GM06990 (cell line): ENCODE data around the gene SCD5.

Source experiments
- DNase-seq: peaks from one replicate; pipeline ENCODE4 v3.0.0-alpha.2; 2011; ENCODE audit not compliant: insufficient read length; ENCODE audit errors: extremely low read depth
- H3K27me3 ChIP-seq: replicated peaks from 2 replicates; pipeline ENCODE4 v1.6.0; 2011; ENCODE audit warnings: low read length; ENCODE audit not compliant: control insufficient read depth, insufficient read depth
- H3K36me3 ChIP-seq: 2 replicates; pipeline ENCODE4 v1.5.1; 2011; ENCODE audit warnings: low read length; ENCODE audit not compliant: control insufficient read depth, insufficient read depth
- H3K4me3 ChIP-seq: replicated peaks from 2 replicates; pipeline ENCODE4 v1.5.1; 2011; ENCODE audit warnings: low read depth, mild to moderate bottlenecking, control low read depth, low read length
- TF ChIP-seq, protein P1 (sequence below): IDR thresholded peaks from 2 replicates; pipeline ENCODE4 v1.5.1; 2011; ENCODE audit warnings: low read length, control low read depth, mild to moderate bottlenecking, inconsistent platforms; ENCODE audit not compliant: insufficient read depth, poor library complexity, severe bottlenecking

The SCD5 gene

DNA sequence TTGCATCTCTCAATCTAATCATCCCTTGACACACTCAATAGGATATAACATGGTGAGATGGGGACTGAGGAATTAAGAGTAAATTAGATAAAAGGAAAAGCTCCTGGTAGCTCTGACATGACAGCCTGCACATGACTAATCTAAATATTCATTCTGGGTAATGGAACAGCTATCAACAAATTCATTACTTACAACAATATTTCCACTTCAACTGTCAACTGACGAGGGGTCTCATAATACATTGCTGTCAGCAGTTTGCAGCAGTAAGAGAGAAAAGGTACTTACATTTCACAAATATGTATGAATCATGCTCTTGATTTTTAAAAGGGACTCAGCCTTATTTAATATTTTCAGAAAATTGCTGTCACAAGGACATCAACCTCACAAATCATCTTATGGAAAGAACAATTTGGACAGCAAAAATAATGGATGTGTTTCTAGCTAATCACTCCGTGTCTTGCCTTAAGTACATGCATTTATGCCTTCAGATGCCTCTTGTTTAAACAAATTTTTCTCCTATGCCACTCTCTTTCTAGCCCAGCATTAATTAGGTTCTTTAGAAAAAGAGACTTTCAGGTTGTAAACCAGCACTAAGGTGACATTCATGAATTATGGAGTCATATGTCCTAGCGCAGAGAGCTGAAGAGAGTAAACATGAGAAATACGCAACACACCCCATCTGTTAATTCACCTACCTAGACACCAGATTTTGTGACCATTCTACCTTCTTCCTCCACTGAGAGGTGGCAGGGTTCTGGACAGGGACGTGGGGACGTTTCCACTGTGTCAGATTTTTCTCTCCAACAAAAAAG lies 137.2 kb downstream of the SCD5 start:
- no peak overlapping the region for H3K4me3 ChIP-seq
- TF ChIP-seq, protein P1, sequence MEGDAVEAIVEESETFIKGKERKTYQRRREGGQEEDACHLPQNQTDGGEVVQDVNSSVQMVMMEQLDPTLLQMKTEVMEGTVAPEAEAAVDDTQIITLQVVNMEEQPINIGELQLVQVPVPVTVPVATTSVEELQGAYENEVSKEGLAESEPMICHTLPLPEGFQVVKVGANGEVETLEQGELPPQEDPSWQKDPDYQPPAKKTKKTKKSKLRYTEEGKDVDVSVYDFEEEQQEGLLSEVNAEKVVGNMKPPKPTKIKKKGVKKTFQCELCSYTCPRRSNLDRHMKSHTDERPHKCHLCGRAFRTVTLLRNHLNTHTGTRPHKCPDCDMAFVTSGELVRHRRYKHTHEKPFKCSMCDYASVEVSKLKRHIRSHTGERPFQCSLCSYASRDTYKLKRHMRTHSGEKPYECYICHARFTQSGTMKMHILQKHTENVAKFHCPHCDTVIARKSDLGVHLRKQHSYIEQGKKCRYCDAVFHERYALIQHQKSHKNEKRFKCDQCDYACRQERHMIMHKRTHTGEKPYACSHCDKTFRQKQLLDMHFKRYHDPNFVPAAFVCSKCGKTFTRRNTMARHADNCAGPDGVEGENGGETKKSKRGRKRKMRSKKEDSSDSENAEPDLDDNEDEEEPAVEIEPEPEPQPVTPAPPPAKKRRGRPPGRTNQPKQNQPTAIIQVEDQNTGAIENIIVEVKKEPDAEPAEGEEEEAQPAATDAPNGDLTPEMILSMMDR, result no peak
- H3K27me3 ChIP-seq, result no peaks in the 10 kb centered on the region
- no peaks in the 10 kb centered on the region for H3K36me3 ChIP-seq
- no peak for DNase-seq

GRCh38 chr4:82652062-82652461 lies 146.5 kb downstream of the SCD5 start:
- TF ChIP-seq, protein P1, result no peak
- Histone ChIP-seq H3K4me3 (no peak overlapping the region), H3K36me3 (no peaks in the 10 kb centered on the region), H3K27me3 (no peaks in the 10 kb centered on the region)
- no peak for DNase-seq

DNA sequence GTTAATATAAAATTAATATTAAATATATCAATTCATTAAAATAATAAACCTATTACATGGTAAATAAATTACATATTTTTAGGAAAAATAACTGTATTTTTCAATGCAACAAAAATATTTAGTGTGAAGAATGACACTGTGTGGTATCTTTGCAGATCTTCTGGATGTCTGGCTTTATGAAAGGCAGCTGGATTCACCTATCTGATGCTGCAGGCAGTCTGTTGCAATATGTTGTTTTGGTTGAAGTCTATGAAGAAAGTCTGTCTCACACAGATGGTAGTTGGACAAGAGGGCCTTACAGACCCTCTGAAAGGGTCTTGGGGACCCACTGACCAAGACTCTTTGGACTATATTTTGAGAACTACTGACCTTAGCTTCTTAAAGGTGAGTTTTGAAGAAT lies 147.7 kb downstream of the SCD5 start:
- TF ChIP-seq, protein P1, result no peak

DNA sequence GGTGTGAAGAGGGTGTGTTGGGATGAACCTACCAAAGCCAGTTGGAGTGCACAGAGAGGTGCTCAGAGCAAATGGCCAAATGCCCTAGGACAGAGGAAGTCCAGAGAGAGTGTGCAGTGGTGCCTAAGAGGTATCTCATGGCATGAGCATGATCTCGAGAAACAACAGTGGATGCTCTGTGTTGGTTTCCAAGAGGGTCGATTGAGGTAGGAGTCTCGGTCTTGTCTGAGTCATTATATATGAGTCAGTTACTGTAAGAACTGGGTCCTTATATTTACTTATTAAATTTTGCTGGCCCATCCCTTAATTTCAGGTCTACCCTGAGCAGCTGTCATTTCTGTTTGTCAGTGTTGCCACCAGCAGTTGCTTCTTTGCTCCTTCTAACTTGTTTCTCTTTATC lies 150.2 kb downstream of the SCD5 start:
- Histone ChIP-seq H3K36me3 (no peaks in the 10 kb centered on the region), H3K27me3 (no peaks in the 10 kb centered on the region; the same call in 1 of the 2 replicates), H3K4me3 (no peak overlapping the region)
- TF ChIP-seq, protein P1, result no peak
- DNase-seq, result no peak

More for the DNA sequence above, 147.7 kb downstream of the SCD5 start:
- Histone ChIP-seq H3K36me3 (no peaks in the 10 kb centered on the region), H3K27me3 (no peaks in the 10 kb centered on the region), H3K4me3 (no peak overlapping the region)
- no peak for DNase-seq

DNA sequence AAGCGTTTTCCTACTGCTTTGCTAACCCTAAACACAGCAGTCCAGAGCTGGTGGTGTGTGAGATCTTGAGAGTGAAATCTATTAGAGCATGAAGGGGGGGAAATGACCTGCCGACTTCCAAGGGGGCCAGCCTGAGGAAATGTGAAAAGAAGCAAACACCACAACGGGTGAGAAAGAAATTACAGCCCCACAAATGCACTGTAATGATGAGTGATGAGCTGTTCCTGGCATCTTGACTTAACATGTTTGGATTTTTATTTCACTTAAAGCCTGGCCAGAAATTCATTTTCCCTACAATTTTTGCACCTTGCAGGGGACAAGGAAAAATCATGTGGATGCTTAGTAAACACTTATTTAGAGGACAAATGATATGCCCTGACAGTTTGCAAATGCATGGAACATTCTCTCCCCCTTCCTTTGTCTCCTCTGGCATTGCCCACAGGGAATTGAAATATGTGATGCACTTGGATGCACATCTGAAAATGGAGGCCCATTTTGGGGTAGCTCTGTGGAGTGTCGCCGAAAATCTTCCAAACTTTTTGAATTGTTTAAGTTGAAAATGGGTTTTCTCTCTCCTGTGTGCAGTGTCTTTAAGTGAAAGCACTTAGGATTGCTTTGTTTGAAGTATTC lies 152.5 kb downstream of the SCD5 start:
- H3K36me3 ChIP-seq, result no peaks in the 10 kb centered on the region
- no peak for DNase-seq
- TF ChIP-seq, protein P1, result no peak
- no peak overlapping the region for H3K4me3 ChIP-seq
- H3K27me3 ChIP-seq, result no peaks in the 10 kb centered on the region; the same call in 1 of the 2 replicates
